ENCODE data around the gene UNC13D. TPM values are rescaled to one million over a fixed set of nuclear protein-coding genes. Genes with fewer than 3 reads are reported as not detected.
A peak's percentile ranks its signal among the peaks of the same experiment; 100 is the strongest.

The UNC13D gene
- total RNA-seq: 32.7 TPM

- no peak for TF ChIP-seq CTCF (IDR thresholded peaks at IDR 0.05)
- peak in 1 of 2 donors; percentile 28 for TF ChIP-seq POLR2AphosphoS5 (IDR thresholded peaks at IDR 0.05; ENCODE audit: insufficient read depth in 1 of 2, low read depth in 1 of 2)
- TF ChIP-seq POLR2A (IDR thresholded peaks at IDR 0.05): no peak
- DNase-seq (ENCODE audit: extremely low spot score in 2 of 2): no peak
- Histone ChIP-seq H3K4me1 (peaks cover 46% of the 10 kb centered on the region), H3K9me3 (no peaks in the 10 kb centered on the region), H3K36me3 (peaks cover 8 to 29% of the 10 kb centered on the region in 2 donors), H3K27ac (peak within 1 kb of the TSS; percentile 93), H3K4me3 (peak within 1 kb of the TSS; percentile 3 to 37), H3K27me3 (no peaks in the 10 kb centered on the region)
- intact Hi-C loops (cut with DNase I): no loop called here
Measured at GRCh38 chr17:75843577-75844529, at the start of gene UNC13D. Gene UNC13D, minus strand, starts transcription at chr17:75844404. Its CDS starts 67 bp downstream, at chr17:75844337.

GRCh38 chr17:75893305-75894048, 49.3 kb upstream of the UNC13D start:
- intact Hi-C loops (cut with DNase I): loop anchor here (5.0 kb wide), 1 partner anchor 46 kb away; no protein-coding TSS in a partner anchor

GRCh38 chr17:75892556-75893224, 48.5 kb upstream of the UNC13D start:
- peaks cover 47% of the 10 kb centered on the region for H3K4me1 ChIP-seq
- intact Hi-C loops (cut with DNase I): loop anchor here (5.0 kb wide), 1 partner anchor 45 kb away; no protein-coding TSS in a partner anchor
- no peak for DNase-seq (ENCODE audit: extremely low spot score in 2 of 2)
- H3K36me3 ChIP-seq: peaks cover 3 to 8% of the 10 kb centered on the region in 2 donors
- TF ChIP-seq CTCF (IDR thresholded peaks at IDR 0.05): no peak
- TF ChIP-seq POLR2A (IDR thresholded peaks at IDR 0.05): no peak
- TF ChIP-seq POLR2AphosphoS5 (IDR thresholded peaks at IDR 0.05; ENCODE audit: insufficient read depth in 1 of 2, low read depth in 1 of 2): no peak
- no peak overlapping the region for H3K4me3 ChIP-seq
- no peaks in the 10 kb centered on the region for H3K27me3 ChIP-seq
- H3K9me3 ChIP-seq: no peaks in the 10 kb centered on the region
- no peak overlapping the region for H3K27ac ChIP-seq

More at GRCh38 chr17:75893305-75894048, 49.3 kb upstream of the UNC13D start:
- DNase-seq (ENCODE audit: extremely low spot score in 2 of 2): no peak
- H3K36me3 ChIP-seq: peaks cover 3 to 8% of the 10 kb centered on the region in 2 donors
- H3K4me1 ChIP-seq: peaks cover 50% of the 10 kb centered on the region
- H3K4me3 ChIP-seq: no peak overlapping the region
- no peaks in the 10 kb centered on the region for H3K9me3 ChIP-seq
- H3K27ac ChIP-seq: no peak overlapping the region
- H3K27me3 ChIP-seq: no peaks in the 10 kb centered on the region
- TF ChIP-seq POLR2A (IDR thresholded peaks at IDR 0.05): no peak
- TF ChIP-seq CTCF (IDR thresholded peaks at IDR 0.05): no peak
- TF ChIP-seq POLR2AphosphoS5 (IDR thresholded peaks at IDR 0.05; ENCODE audit: insufficient read depth in 1 of 2, low read depth in 1 of 2): no peak

GRCh38 chr17:75891605-75892555, 47.7 kb upstream of the UNC13D start:
- H3K27me3 ChIP-seq: no peaks in the 10 kb centered on the region
- no peaks in the 10 kb centered on the region for H3K9me3 ChIP-seq
- H3K27ac ChIP-seq: no peak overlapping the region
- peaks cover 3 to 8% of the 10 kb centered on the region in 2 donors for H3K36me3 ChIP-seq
- no peak overlapping the region for H3K4me3 ChIP-seq
- intact Hi-C loops (cut with DNase I): loop anchor here (5.0 kb wide), 1 partner anchor 45 kb away; no protein-coding TSS in a partner anchor
- DNase-seq (ENCODE audit: extremely low spot score in 2 of 2): no peak
- TF ChIP-seq POLR2AphosphoS5 (IDR thresholded peaks at IDR 0.05; ENCODE audit: insufficient read depth in 1 of 2, low read depth in 1 of 2) (no peak), CTCF (IDR thresholded peaks at IDR 0.05) (no peak), POLR2A (IDR thresholded peaks at IDR 0.05) (no peak)
- peaks cover 39% of the 10 kb centered on the region for H3K4me1 ChIP-seq
